Measurements from ENCODE around the gene PLP2.

GRCh38 chrX:49189606-49190005 is 17.9 kb downstream of the PLP2 start:
- TF ChIP-seq CHD2 (IDR thresholded peaks at IDR 0.05; ENCODE audit: low read length, partially characterized antibody) (no peak), CTCF (IDR thresholded peaks at IDR 0.05) (no peak), EP300 (IDR thresholded peaks at IDR 0.05) (no peak), MAX (IDR thresholded peaks at IDR 0.05) (no peak), MAFK (IDR thresholded peaks at IDR 0.05; ENCODE audit: partially characterized antibody) (no peak), ZSCAN20 (CRISPR knock-in tag; IDR thresholded peaks at IDR 0.05) (no peak), RFX5 (IDR thresholded peaks at IDR 0.05) (no peak)
